HepG2 (cell line): ENCODE data around the gene TRPM5. TPM values are rescaled to one million over a fixed set of nuclear protein-coding genes. Genes with fewer than 3 reads are reported as not detected.

Source experiments
- ATAC-seq: fragments of 200-7000 bp; cut with Tn5 transposase; 3 replicates; pipeline ENCODE4 v1.9.1; 2020; ENCODE audit warnings: mild to moderate bottlenecking, moderate library complexity
- BruUV-seq: library from RNA; stranded (reverse); fragments of 400-500 nt; replicated peaks from 2 replicates; lab custom pipeline; 2021; lab: Mats Ljungman, UMichigan
- CTCF ChIA-PET: fragments of 300-600 bp; formaldehyde crosslinking; extraction: SDS; loops from one replicate; lab custom pipeline; 2021; ENCODE audit warnings: low total read pairs, inconsistent platforms, low intra/inter-chr PET ratio; lab: Yijun Ruan, JAX
- POLR2A ChIA-PET: fragments of 350-600 bp; sonication (Branson Sonifier 250); formaldehyde crosslinking; loops from one replicate; lab custom pipeline; 2020; ENCODE audit warnings: antibody characterized with exemption, inconsistent platforms; lab: Yijun Ruan, JAX
- DNase-seq: peaks from one replicate; pipeline ENCODE4 v3.0.0-alpha.2; 2015; ENCODE audit warnings: low spot score
- FAIRE-seq: peaks from 3 replicates; lab custom pipeline; 2011; peaks lifted over from hg19 to GRCh38; lab: Jason Lieb, UNC
- H2AFZ ChIP-seq: one replicate; pipeline ENCODE4 v1.6.1; 2011; ENCODE audit warnings: low read length, inconsistent platforms
- H3K27ac ChIP-seq: fragments of 300-600 bp; 3 replicates; pipeline ENCODE4 v1.8.0; 2011; ENCODE audit warnings: mixed run types, mild to moderate bottlenecking, mixed read lengths, low read length, inconsistent platforms; ENCODE audit not compliant: insufficient read depth; ENCODE audit errors: extremely low read length
- H3K27me3 ChIP-seq, 2 experiments: fragments of 200-600 bp in 1 of 2; 2 replicates in 1 of 2; 3 replicates in 1 of 2; pipeline versions ENCODE4 v1.6.0 to v1.8.0; 2011; ENCODE audit warnings: low read length in 2 of 2, mild to moderate bottlenecking in 2 of 2, moderate library complexity in 2 of 2, inconsistent platforms in 1 of 2; ENCODE audit not compliant: insufficient read depth in 2 of 2, control insufficient read depth in 1 of 2
- H3K36me3 ChIP-seq, 2 experiments: fragments of 200-600 bp in 1 of 2; replicated peaks in 1 of 2; 2 replicates in 1 of 2; 3 replicates in 1 of 2; pipeline versions ENCODE4 v1.5.1 to v1.8.0; 2011; ENCODE audit warnings: low read length in 2 of 2, inconsistent platforms in 1 of 2; ENCODE audit not compliant: insufficient read depth in 2 of 2, control insufficient read depth in 1 of 2
- H3K4me1 ChIP-seq: 2 replicates; pipeline ENCODE4 v1.5.1; 2012; ENCODE audit warnings: low read length, inconsistent platforms; ENCODE audit not compliant: insufficient read depth
- H3K4me2 ChIP-seq: 2 replicates; pipeline ENCODE4 v1.6.0; 2011; ENCODE audit warnings: low read depth, low read length, inconsistent platforms
- H3K4me3 ChIP-seq, 3 experiments: fragments of 200-600 bp in 1 of 3; sonication (generic), shearing (Covaris generic) in 1 of 3; replicated peaks in 1 of 3; 2 replicates each; pipeline ENCODE4 v1.5.1; 2011 to 2016; ENCODE audit warnings: low read length in 3 of 3, inconsistent platforms in 2 of 3, low read depth in 2 of 3, mild to moderate bottlenecking in 2 of 3, control low read depth in 1 of 3, mixed read lengths in 1 of 3; ENCODE audit not compliant: insufficient read depth in 1 of 3
- H3K79me2 ChIP-seq: one replicate; pipeline ENCODE4 v1.6.1; 2011; ENCODE audit warnings: low read length, inconsistent platforms; ENCODE audit not compliant: insufficient read depth
- H3K9ac ChIP-seq: 2 replicates; pipeline ENCODE4 v1.6.0; 2011; ENCODE audit warnings: mild to moderate bottlenecking, low read depth, low read length, inconsistent platforms; ENCODE audit not compliant: insufficient read depth
- H3K9me3 ChIP-seq: 2 replicates; pipeline ENCODE4 v1.5.1; 2012; ENCODE audit warnings: mild to moderate bottlenecking, low read length
- H4K20me1 ChIP-seq: 2 replicates; pipeline ENCODE4 v1.6.0; 2011; ENCODE audit warnings: inconsistent platforms, mild to moderate bottlenecking, low read length, moderate library complexity; ENCODE audit not compliant: insufficient read depth
- BRF2 ChIP-seq: sonication (generic); formaldehyde crosslinking; IDR thresholded peaks from 2 replicates; pipeline ENCODE4 v1.8.1; 2022; ENCODE audit warnings: mild to moderate bottlenecking, missing genetic modification reagents
- HMG20B ChIP-seq: conservative IDR thresholded peaks from 2 replicates; pipeline ENCODE4 v1.6.1; 2016; ENCODE audit warnings: missing genetic modification reagents, missing compliant biosample characterization
- MAFF ChIP-seq: IDR thresholded peaks from 2 replicates; pipeline ENCODE4 v1.6.1; 2011; ENCODE audit warnings: low read depth, low read length, improper control_type of control experiment
- MEF2D ChIP-seq: sonication (generic); formaldehyde crosslinking; IDR thresholded peaks from 2 replicates; pipeline ENCODE4 v1.5.1; 2020; ENCODE audit warnings: mild to moderate bottlenecking, missing genetic modification reagents
- MIER3 ChIP-seq: IDR thresholded peaks from 2 replicates; pipeline ENCODE4 v1.6.1; 2016; ENCODE audit warnings: missing compliant biosample characterization, borderline replicate concordance
- NCOA1 ChIP-seq: sonication (generic); formaldehyde crosslinking; IDR thresholded peaks from 2 replicates; pipeline ENCODE4 v1.9.0; 2021; ENCODE audit warnings: missing genetic modification reagents
- POLR2AphosphoS5 ChIP-seq: IDR thresholded peaks from 2 replicates; pipeline ENCODE4 v1.6.1; 2012; ENCODE audit warnings: low read depth, low read length
- RXRA ChIP-seq: sonication (generic); formaldehyde crosslinking; IDR thresholded peaks from 2 replicates; pipeline ENCODE4 v1.5.1; 2020; ENCODE audit warnings: missing genetic modification reagents
- TBL1XR1 ChIP-seq: fragments of 150-350 bp; IDR thresholded peaks from 2 replicates; pipeline ENCODE4 v1.6.1; 2014; ENCODE audit warnings: borderline replicate concordance, low read length; ENCODE audit not compliant: partially characterized antibody
- TBX3 ChIP-seq: fragments of 450-650 bp; IDR thresholded peaks from 2 replicates; pipeline ENCODE4 v1.6.1; 2017; ENCODE audit warnings: antibody characterized with exemption, mild to moderate bottlenecking, inconsistent platforms, borderline replicate concordance
- ZKSCAN8 ChIP-seq: IDR thresholded peaks from 2 replicates; pipeline ENCODE4 v1.6.1; 2016; ENCODE audit warnings: borderline replicate concordance, missing genetic modification reagents, missing compliant biosample characterization
- ZNF142 ChIP-seq: sonication (generic); formaldehyde crosslinking; IDR thresholded peaks from 2 replicates; pipeline ENCODE4 v1.4.0; 2020; ENCODE audit warnings: missing genetic modification reagents
- ZNF333 ChIP-seq: sonication (generic); formaldehyde crosslinking; IDR thresholded peaks from 2 replicates; pipeline ENCODE4 v1.4.0; 2020; ENCODE audit warnings: mild to moderate bottlenecking, missing genetic modification reagents, borderline replicate concordance
- ZNF598 ChIP-seq: sonication (generic); formaldehyde crosslinking; IDR thresholded peaks from 2 replicates; pipeline ENCODE4 v1.5.1; 2020; ENCODE audit warnings: mild to moderate bottlenecking, missing genetic modification reagents, borderline replicate concordance
- ZNF660 ChIP-seq: sonication (generic); formaldehyde crosslinking; IDR thresholded peaks from 2 replicates; pipeline ENCODE4 v1.5.1; 2020; ENCODE audit warnings: mild to moderate bottlenecking, low read depth, missing genetic modification reagents, borderline replicate concordance
- ZNF768 ChIP-seq: sonication (generic); formaldehyde crosslinking; IDR thresholded peaks from 2 replicates; pipeline ENCODE4 v1.4.0; 2020; ENCODE audit warnings: missing genetic modification reagents
- ZNF781 ChIP-seq: sonication (generic); formaldehyde crosslinking; IDR thresholded peaks from 2 replicates; pipeline ENCODE4 v1.5.1; 2020; ENCODE audit warnings: borderline replicate concordance, mild to moderate bottlenecking, missing genetic modification reagents; ENCODE audit errors: not compliant biosample characterization
- ZZZ3 ChIP-seq: sonication (generic); formaldehyde crosslinking; IDR thresholded peaks from 2 replicates; pipeline ENCODE4 v1.4.0; 2020; ENCODE audit warnings: missing genetic modification reagents, mild to moderate bottlenecking, borderline replicate concordance
- WGBS: methylation state at CpG from one replicate; pipeline ENCODE4 v1.1.6; 2017; ENCODE audit warnings: low lambda C conversion rate; 5-methylcytosine and 5-hydroxymethylcytosine counted together
- in situ Hi-C: cut with HindIII; loops from 2 replicates; pipeline ENCODE4 v1.10.0; 2017; ENCODE audit warnings: low pct_unique_long_range_greater_than_20kb; ENCODE audit not compliant: extremely low pct_ligation_motif_present
- intact Hi-C: fragments of 100-400 bp; cut with micrococcal nuclease; formaldehyde crosslinking; loops from one replicate; pipeline ENCODE4 v1.10.0; 2022; ENCODE audit not compliant: unreplicated experiment
- polyA plus RNA-seq, 8 experiments: library from polyadenylated mRNA; depleted of rRNA in 3 of 8; stranded (reverse) in 7 of 8; unstranded in 1 of 8; fragments of >200 nt; fragmentation: Illumina TruSeq in 4 of 8; extraction: Trizol in 4 of 8; gene quantifications; 2 replicates each; pipeline versions ENCODE4 v1.2.1 to v1.2.3, GENCODE V29; 2011 to 2016; ENCODE audit warnings: low read depth in 4 of 8, missing spikeins in 1 of 8, mixed read lengths in 1 of 8; ENCODE audit not compliant: insufficient read depth in 1 of 8
- total RNA-seq, 5 experiments: library from RNA; depleted of rRNA; stranded (reverse); fragments of >200 nt; fragmentation: Illumina TruSeq; extraction: Trizol; gene quantifications; 2 replicates each; pipeline ENCODE4 v1.2.3, GENCODE V29; 2016; ENCODE audit warnings: low read depth in 1 of 5

The TRPM5 gene
- total and polyA plus RNA-seq, 2 of the 13 experiments (the other 11 are each of a cell fraction or from before 2014, with no cell fraction given), result 0.12 TPM; not detected in 1

GRCh38 chr11:2436521-2437031 is 7.7 kb downstream of the TRPM5 start (continued):
- TF ChIP-seq MEF2D (CRISPR knock-in tag) (no peak), ZNF781 (CRISPR knock-in tag) (no peak), MIER3 (no peak), POLR2AphosphoS5 (no peak)

GRCh38 chr11:2436013-2436520 is 8.2 kb downstream of the TRPM5 start:
- intact Hi-C loops (no loop called here), in situ Hi-C loops (no loop called here)
- no TSS peak for BruUV-seq
- ATAC-seq, result no peak; the same call in 2 of the 3 replicates
- H3K36me3 ChIP-seq, result no peaks in the 10 kb centered on the region
- FAIRE-seq, result no peak
- no peak overlapping the region for H3K4me2 ChIP-seq
- DNase-seq, result no peak
- no peak overlapping the region for H3K9ac ChIP-seq
- peaks cover 10 to 64% of the 10 kb centered on the region in 2 experiments; a peak in 4 of 5 replicates for H3K27me3 ChIP-seq
- H3K9me3 ChIP-seq, result no peaks in the 10 kb centered on the region
- H3K4me1 ChIP-seq, result no peaks in the 10 kb centered on the region
- no peaks in the 10 kb centered on the region for H3K79me2 ChIP-seq
- WGBS, result 15% methylated on average over 5 of the region's 10 CpGs
- H3K27ac ChIP-seq, result no peak overlapping the region
- H4K20me1 ChIP-seq, result no peaks in the 10 kb centered on the region; the same call in 1 of the 2 replicates
- ChIA-PET CTCF (no interaction called here), POLR2A (no interaction called here)
- H2AFZ ChIP-seq, result no peak overlapping the region
- H3K4me3 ChIP-seq, result no peak overlapping the region
- no peak for TF ChIP-seq ZNF660 (CRISPR knock-in tag)
- TF ChIP-seq MAFF, result no peak
- TF ChIP-seq BRF2 (CRISPR knock-in tag), result no peak
- no peak for TF ChIP-seq TBL1XR1
- TF ChIP-seq ZZZ3 (CRISPR knock-in tag), result no peak
- no peak for TF ChIP-seq ZKSCAN8 (CRISPR knock-in tag)
- TF ChIP-seq NCOA1 (CRISPR knock-in tag), result no peak
- TF ChIP-seq ZNF768 (CRISPR knock-in tag), result no peak
- TF ChIP-seq ZNF333 (CRISPR knock-in tag), result no peak
- TF ChIP-seq TBX3, result no peak
- TF ChIP-seq ZNF598 (CRISPR knock-in tag), result no peak
- TF ChIP-seq ZNF142 (CRISPR knock-in tag), result no peak
- no peak for TF ChIP-seq RXRA (CRISPR knock-in tag)
- no peak for TF ChIP-seq HMG20B (CRISPR knock-in tag)
